NCI-H345 treated with DMSO at 0.1 percent for 48 hours (cell line): ENCODE data around the gene ATP6V1C2.

Source experiments
- DNase-seq: peaks from one replicate; lab custom pipeline; 2025; ENCODE audit not compliant: unreplicated experiment; lab: John Stamatoyannopoulos, UW

Gene ATP6V1C2

GRCh38 chr2:10721396-10722251 lies at the start of gene ATP6V1C2:
Gene ATP6V1C2, plus strand, starts transcription at chr2:10721630. Its CDS starts 1,220 bp downstream, at chr2:10722850.
- peak; percentile 52 for DNase-seq

GRCh38 chr2:10675131-10675530 lies 46.3 kb upstream of the ATP6V1C2 start:
- DNase-seq, result no peak

GRCh38 chr2:10678225-10678624 lies 43.2 kb upstream of the ATP6V1C2 start:
- DNase-seq, result no peak

GRCh38 chr2:10680214-10680613 lies 41.2 kb upstream of the ATP6V1C2 start:
- DNase-seq, result no peak

GRCh38 chr2:10680957-10681356 lies 40.5 kb upstream of the ATP6V1C2 start:
- DNase-seq, result no peak

GRCh38 chr2:10686176-10686730 lies 35.2 kb upstream of the ATP6V1C2 start:
- DNase-seq, result no peak

- DNase-seq, result no peak
These were observed 32.3 kb upstream of the ATP6V1C2 start for GRCh38 chr2:10688921-10689807.

- no peak for DNase-seq
These were observed 29.9 kb upstream of the ATP6V1C2 start for GRCh38 chr2:10691521-10691920.

GRCh38 chr2:10700078-10700803 lies 21.2 kb upstream of the ATP6V1C2 start:
- no peak for DNase-seq

- no peak for DNase-seq
These were observed 17.3 kb upstream of the ATP6V1C2 start for GRCh38 chr2:10704034-10704594.

GRCh38 chr2:10706033-10706432 lies 15.4 kb upstream of the ATP6V1C2 start:
- DNase-seq, result no peak

GRCh38 chr2:10707831-10708230 lies 13.6 kb upstream of the ATP6V1C2 start:
- no peak for DNase-seq

- peak; percentile 52 for DNase-seq
These were observed 12.0 kb upstream of the ATP6V1C2 start for GRCh38 chr2:10709290-10709939.

GRCh38 chr2:10712185-10712809 lies 9.1 kb upstream of the ATP6V1C2 start:
- no peak for DNase-seq

GRCh38 chr2:10716581-10716980 lies 4.8 kb upstream of the ATP6V1C2 start:
- no peak for DNase-seq

GRCh38 chr2:10717628-10718027 lies 3.8 kb upstream of the ATP6V1C2 start:
- no peak for DNase-seq

GRCh38 chr2:10720306-10720705 lies 1.1 kb upstream of the ATP6V1C2 start:
- DNase-seq, result no peak

GRCh38 chr2:10720947-10721395 lies 459 bp upstream of the ATP6V1C2 start:
- peak; percentile 76 for DNase-seq

- no peak for DNase-seq
These were observed 909 bp downstream of the ATP6V1C2 start for GRCh38 chr2:10722252-10722825.
